GM21717 (cell line): ENCODE data around the gene DACT3.
A peak's percentile ranks its signal among the peaks of the same experiment; 100 is the strongest.

Experiments used
- ATAC-seq: cut with Tn5 transposase; IDR thresholded peaks from one replicate; pipeline ENCODE4 v1.9.1; 2021; ENCODE audit warnings: mild to moderate bottlenecking, moderate library complexity; ENCODE audit not compliant: unreplicated experiment

Gene DACT3, protein sequence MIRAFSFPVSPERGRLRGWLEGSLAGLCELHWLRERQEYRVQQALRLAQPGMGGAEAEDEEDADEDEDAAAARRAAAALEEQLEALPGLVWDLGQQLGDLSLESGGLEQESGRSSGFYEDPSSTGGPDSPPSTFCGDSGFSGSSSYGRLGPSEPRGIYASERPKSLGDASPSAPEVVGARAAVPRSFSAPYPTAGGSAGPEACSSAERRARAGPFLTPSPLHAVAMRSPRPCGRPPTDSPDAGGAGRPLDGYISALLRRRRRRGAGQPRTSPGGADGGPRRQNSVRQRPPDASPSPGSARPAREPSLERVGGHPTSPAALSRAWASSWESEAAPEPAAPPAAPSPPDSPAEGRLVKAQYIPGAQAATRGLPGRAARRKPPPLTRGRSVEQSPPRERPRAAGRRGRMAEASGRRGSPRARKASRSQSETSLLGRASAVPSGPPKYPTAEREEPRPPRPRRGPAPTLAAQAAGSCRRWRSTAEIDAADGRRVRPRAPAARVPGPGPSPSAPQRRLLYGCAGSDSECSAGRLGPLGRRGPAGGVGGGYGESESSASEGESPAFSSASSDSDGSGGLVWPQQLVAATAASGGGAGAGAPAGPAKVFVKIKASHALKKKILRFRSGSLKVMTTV

DNA sequence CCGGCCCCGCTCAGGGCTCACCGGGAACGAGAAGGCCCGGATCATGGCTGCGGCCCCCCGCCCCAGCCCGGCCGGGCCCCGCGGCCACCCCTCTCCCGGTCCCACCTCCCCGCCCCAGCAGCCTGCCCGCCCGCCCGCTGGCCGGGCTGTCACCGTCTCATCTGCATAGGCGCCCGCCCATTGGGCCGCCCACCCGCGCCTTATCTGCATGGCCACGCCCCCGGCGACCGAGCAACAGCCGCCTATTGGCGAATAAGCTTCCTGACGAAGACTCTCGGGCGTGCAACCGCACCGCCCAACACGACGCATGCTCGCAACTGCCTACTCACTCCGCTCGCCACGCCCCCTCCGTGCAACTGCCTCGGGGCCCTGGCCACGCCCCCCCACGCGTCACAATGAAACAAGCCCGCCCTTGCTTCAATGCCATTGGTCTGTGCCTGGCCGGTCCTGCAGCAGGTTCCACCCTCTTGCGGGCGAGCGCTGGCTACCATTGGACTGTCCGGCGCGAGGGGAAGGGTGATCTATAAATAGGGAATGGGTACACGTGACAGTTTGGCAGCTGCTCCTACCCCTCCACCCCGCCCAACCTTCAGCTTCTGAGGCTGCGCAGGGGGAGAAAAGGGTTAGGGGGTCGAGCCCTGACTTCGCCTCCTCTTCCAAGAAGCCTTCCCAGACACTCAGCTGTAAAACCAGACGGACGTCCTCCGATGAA, at the start of gene DACT3:
Gene DACT3, minus strand, starts transcription at position 163 of the 712 bp plus-strand sequence. Its CDS starts 118 bp downstream, at position 45.
- peak; percentile 84 for ATAC-seq

DNA sequence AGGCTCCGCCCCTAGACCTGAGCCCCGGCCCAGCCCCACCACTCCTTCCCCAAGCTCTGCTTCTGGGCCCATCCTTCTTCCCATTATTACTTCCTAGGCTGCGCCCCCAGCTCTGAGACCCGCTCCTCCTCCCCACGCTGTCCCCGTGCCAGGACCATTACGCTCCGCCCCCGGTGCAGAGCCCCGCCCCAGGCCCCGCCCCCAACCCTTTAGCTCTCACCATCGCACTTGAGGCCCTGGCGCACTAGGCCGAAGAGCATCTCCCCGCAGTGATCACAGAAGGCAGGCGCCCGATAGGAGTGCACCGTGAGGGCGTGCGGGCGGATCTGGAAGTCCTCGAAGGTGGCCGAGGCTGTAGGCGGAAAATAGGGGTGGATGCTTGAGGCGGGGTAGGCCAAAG, 49.7 kb upstream of the DACT3 start:
- ATAC-seq: no peak

DNA sequence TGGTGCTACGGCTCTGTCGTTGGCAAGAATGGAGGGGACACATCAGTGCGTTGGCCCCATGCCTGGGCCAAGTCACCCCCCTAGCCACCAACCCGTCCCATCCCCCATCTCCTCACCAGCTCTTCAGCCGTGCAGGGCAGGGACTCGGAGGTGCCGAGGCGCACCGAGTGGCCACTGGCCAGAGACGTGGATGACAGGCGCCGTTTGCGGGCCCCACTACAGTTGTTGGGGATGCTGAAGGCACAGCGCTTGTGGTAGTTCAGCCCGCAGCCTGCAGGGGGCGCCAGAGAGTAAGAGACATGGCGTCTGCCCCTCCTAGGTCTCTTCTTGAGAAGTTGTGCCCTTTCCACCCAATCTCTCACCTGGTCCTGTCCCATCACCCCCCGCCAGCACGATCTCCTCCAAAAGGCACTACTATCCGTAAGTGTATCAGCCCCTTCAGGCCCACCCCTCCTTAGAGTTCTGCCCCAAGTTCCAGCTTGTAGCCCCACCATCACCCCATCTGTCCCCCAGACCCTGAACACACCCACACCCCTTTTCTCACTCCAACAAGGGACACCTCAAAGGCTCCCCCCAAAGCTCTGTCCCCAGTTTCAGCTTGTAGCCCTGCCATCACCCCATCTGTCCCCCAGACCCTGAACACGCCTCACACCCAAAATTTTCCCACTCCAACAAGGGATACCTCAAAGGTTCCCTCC, 43.5 kb upstream of the DACT3 start:
- no peak for ATAC-seq

DNA sequence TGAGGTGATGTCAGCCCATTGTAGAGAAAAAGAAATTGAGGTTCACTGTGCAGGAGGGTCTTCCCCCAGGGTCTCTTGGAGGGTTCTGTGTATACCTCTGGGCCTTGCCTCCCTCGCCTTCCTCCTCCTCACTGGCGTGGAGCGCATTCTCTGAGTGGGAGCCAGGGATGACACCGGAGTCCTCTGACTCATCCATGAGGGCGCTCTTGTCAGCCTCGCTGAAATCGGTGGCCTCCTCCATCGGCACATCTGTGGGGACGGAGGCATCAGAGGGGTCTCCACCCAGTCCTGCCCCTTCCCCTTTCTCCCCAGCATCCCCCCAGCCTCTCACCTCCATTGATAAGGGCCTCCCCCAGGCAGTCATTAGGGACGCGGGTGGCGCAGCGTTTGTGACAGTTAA, 39.7 kb upstream of the DACT3 start:
- no peak for ATAC-seq

DNA sequence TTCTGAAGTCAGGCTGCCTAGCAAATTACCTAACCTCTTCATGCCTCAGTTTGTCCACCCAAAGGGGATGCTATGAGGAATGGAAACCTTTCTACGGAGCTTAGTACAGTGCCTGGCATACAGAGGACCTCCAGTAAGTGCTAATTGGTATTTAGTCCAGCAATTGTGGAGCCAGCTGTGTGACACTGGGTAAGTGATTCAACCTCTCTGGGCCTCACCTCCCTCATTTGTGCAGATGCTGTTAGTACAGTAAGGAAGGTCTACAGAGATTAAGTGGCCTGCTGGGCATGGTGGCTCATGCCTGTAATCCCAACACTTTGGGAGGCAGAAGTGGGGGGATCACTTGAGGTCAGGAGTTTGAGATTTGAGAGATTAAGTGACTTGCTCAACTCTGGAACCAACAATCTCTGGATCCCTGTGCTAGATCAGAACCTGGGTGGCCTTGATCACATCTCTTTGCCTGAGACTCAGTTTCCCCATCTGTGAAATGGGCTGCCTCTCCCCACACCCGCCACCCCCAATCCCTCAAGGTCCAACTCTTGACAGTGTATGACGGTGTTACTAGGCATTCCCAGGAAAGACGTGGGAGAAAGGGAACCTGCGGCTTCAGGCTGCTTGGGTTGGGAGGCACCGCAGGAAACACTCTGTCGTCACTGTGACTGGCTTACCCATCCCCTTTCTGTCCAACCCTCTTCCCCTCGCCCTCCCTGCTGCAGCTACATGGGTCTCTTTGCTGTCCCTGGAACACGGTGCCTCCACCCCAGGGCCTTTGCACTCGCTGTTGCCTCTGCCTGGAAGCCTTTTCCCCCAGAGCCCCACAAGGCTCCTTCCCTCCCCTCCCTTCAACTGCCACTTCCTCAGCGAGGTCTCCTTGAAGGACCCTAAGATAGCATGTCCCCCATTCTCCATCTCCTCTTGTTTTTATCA, 37.7 kb upstream of the DACT3 start:
- no peak for ATAC-seq

DNA sequence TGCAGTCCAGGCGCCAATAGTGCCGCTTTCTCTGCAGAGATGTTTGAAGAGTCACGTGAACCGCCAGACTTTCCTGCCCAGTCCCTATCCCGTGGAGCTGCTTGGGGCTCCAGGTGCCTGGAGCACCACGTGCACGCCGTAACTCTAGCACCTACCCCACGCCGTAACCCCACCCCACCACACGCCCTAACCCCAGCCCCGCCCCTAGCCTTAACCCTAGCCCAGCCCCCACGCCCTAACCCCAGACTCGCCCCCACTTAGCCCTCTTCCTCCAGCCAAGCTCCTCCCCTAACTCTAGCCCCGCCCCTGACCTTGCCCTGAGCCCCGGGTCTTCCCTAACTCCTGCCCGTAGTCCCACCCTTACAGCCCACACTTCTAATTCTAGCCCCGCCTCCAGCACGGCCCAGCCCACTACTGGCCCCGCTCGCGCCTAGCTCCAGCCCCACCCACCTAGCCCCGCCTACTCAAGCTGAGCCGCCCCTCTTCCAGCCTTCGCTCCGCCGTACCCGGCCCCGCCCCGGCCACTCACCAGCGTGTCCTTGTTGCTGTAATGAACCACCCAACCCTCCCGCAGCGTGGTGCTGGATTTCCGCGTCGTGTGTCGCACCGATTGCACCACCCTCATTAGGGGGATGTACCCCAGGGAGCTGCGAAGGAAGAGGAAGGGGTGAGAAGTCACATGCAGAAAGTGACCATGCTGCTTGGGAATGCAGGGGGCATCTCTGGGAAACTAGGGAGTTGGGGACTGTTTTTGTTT, 36.4 kb upstream of the DACT3 start:
- ATAC-seq: no peak

DNA sequence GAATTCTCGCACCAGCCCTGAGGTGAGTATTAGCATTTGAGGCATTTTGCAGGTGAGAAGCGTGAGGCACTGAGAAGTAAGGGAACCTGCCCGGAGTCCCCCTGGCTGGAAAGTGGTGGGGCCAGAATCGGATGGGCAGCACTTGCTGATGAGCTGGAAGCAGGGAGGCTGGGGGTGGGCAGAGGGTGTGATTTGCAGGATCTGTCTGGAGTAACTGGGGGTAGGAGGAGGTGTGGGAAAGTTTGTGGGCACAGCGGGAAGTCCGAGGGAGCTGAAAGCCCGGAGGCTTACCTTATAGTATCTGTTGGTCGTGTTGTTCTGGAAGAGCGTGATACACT, 35.9 kb upstream of the DACT3 start:
- ATAC-seq: no peak

DNA sequence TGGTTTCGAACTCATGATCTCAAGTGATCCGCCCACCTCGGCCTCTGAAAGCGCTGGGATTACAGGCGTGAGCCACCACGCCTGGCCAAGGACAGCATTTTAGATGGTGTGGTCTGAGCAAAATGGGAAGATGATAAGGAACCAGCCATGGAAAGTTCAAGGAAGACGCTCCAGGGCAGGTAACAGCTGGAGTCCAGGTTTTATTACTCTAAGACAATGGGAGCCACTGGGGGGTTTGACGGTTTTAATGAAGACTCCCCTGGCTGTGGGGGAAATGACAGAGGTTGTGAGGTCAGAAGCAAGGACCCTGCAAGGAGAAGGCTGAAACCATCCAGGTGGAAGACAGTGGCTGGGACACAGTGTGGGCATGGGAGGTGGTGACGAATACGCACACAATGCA, 35.1 kb upstream of the DACT3 start:
- ATAC-seq: no peak

DNA sequence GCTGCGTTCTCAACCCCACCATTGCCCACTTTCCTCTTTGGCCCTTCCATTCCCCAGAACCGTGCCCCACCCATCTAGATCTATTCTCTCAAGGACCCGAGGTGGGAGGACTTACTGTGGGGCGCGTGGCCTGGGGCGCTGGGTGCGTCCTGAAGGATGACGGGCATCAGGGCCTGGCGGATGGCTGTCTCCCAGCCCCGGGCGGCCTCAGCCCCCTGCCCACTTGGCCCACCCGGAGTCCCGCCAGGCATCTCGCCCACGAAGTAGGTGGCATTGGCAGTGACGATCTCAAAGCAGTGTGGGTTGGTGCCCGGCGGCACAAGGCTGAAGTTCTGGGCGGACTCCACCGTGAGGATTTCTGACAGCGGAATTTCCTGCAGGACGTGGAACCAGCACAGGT, 32.8 kb upstream of the DACT3 start:
- no peak for ATAC-seq

DNA sequence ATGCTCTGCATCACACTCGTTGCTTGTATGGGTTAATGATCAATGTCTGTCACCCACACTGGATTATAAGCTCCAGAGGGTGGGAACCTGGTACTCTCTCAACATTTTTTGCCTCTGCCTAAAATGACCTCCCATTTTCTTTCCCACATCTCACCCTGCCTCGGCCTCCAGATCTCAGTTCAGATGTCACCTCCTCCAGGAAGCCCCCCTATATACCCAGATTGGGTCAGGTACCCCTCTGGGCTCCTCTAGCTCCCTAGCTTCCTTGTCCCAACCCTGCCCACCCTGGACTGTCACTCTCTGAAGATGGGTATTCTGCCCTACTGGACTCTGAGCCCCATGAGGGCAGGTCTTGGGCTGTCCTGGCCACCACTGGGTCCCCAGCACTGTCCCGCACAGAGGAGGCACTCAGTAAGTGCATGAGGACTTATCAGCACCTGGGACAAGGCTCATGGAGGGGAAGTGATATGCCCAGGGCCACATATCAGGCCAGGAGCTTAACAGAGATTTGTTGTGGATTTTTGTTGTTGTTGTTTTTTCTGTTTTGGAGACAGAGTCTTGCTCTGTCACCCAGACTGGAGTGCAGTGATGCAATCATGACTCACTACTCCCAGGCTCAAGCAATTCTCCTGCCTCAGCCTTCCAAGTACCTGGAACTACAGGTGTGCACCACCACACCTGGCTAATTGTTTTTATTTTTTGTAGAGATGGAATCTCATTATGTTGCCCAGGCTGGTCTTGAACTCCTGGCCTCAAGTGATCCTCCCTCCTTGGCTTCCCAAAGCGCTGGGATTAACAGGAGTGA, 32.1 kb upstream of the DACT3 start:
- ATAC-seq: no peak

DNA sequence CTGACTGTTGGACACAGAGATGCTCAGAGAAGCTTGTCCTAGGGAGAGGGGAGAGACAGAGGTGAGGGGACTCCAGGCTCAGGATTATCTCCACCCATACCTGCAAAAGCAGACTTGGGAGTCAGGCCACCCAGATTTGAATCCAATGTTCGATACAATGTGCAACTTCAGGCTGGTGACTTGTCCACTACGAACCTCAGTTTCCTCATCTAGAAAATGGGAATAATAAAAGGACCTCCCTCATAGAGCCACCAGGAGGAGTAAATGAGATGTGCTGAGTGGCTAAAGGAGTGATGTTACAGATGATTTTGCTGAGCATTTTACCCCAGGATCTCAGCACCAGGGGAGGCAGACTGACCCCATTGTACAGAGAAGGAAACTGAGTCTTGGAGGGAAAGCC, 31.0 kb upstream of the DACT3 start:
- no peak for ATAC-seq

DNA sequence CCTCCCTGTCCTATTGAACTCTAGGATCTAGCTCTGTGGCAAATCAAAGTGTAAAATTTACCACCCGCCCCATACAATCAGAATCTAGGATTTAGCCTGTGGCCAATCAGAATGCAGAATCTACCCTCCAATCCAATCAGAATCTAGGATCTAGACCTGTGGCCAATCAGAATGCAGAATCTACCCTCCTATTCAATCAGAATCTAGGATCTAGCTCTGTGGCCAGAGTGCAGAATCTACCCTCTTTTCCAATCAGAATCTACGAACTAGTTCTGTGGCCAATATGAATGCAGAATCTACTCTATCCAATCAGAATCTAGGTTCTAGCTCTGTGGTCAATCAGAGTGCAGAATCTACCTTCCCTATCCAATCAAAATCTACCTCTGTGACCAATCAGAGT, 30.1 kb upstream of the DACT3 start:
- ATAC-seq: no peak

DNA sequence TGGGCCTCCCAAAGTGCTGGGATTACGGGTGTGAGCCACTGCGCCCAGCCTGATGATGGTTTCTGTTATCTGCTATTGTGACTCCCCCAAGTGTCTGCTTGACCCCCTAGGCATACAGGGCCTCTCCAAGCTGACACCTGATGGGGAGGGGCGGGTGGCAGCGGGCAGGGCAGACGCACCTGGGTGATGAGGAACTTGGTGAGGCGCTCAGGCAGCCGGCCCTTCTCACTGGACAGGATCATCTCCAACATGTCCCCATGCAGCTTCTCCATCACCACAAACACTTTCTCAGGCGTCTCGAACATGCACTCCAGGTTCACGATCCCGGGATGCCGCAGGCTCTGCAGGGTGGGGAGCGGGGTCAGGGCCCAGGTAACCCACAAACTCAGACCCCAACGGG, 28.4 kb upstream of the DACT3 start:
- no peak for ATAC-seq

DNA sequence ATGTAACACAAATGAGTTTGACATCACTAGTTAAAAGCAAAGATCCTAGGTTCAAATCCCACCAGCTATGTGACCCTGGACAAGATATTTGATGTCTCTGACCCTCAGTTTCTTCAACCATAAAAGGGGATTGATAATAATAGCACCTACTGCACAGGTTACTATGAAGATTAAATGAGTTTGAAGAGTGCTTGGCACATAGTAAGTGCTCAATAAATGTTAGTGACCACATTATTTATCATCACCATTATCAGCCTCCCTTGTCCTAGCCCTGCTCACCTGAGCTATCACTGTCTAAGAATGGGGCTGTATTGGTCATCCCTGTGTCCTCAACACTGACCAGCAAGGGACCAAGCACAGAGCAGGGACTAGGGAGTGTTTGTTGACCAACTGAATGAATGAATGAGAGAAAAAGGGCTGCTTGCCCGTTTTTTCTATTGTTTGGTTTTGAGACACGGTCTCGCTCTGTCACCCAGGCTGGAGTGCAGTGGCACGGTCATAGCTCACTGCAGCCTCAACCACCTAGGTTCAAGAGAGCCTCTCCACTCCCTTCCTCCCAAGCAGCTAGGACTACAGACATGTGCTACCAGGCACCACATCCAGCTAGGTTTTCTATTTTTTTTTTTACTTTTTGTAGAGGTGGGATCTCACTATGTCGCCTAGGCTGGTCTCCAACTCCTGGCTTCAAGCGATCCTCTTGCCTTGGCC, 26.6 kb upstream of the DACT3 start:
- no peak for ATAC-seq

DNA sequence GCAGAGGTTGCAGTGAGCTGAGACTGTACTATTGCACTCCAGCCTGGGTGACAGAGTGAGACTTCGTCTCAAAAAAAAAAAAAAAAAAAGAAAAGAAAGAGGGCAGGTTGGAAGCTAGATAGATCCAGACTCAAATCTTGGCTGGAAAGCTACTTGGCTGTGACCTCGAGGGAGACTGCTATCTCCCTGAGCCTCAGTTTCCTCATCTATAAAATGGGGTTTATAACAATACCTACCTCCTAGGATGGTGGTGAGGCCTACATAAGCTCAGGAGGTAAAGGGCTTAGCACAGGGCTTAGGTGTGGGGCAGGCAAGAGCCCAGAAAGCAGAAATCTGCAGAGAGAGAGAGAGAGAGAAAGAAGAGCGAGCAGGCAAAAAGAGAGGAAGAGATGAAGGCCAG, 24.2 kb upstream of the DACT3 start:
- ATAC-seq: no peak

DNA sequence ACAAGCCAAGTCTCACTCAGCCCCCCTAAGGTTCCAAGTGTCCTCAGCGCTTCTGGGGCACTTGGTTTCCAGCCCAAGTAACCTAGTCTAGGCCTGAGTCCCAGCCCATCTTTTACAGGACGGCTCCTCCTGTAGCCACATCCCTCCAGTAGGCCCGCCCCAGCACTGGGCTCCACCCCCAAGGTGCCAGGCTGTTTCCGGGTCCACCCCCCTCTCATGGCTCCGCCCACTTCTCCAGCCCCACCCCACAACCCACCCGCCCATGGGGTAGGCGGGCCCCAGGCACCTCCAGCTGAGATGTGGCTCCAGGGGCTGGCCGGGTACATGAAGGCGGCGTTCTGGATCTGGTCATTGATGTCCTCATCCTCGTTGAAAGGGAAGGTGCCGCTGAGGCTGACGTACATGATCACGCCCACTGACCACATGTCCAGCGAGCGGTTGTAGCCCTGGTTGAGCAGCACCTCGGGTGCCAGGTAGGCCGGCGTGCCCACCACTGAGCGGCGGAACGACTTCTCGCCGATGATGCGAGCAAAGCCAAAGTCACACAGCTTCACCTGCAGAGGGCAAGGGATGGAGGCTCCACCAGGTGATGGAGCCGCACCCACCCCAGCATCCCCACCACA, 17.2 kb upstream of the DACT3 start:
- no peak for ATAC-seq

DNA sequence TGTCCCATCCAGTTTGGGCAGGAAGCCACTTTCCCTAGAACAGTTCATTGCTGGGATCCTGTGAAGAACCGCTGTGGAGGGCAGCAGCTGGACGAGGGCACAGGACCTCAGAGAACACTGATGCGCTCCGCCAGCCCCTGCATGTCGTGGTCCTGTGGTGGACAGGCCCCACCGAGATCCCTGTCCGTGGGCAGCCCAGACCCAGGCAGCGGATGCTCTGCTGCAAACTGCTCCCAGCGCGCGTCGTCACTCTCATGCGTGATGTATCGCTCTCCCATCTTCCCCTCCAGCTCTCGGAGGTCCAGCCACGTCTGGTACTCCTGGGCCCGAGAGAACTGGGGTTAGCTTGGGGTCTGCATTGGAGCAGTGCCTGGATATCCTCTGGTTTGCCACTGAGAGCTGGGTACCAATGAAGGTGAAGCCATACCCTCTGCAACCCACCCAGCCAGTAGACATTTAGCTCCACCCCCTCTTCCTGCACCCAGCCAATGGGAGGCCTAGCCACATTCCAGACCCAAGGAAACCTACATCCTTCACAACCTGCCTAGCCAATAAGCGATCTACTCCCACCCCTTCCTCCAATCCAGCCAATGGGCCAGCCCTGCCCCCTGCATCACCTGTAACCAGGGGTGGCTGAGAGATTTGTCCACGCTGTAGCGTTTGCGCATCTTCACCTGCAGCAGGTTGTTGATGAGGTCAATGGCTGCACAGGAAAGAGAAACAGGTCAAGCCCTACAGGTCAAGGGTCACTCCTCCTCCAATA, 13.6 kb upstream of the DACT3 start:
- no peak for ATAC-seq
